ENCODE results near the gene ADAP1.

The ADAP1 gene

GRCh38 chr7:890868-891267, 63.6 kb downstream of the ADAP1 start:
- FAIRE-seq (no peak), DNase-seq (ENCODE audit: insufficient read length, low spot score) (no peak)
- no peak for TF ChIP-seq POLR2A (IDR thresholded peaks at IDR 0.05; ENCODE audit: low read depth, low read length)

DNA sequence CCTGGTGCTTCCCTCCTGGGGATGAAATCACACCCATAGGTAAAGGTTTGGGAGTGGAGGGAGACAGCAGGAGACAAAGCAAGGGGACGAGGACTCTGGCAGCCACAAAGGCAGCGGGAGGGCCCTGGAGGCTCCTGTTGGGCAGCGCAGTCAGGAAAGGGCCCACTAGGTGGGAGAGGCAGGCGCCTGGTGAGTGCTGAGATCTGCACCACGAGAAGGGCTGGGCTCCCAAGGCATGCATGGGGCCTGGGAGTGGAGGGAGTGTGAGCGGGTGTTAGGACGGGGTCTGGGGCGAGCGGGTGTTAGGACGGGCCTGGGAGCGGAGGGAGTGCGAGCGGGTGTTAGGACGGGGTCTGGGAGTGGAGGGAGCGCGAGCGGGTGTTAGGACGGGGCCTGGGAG, 65.1 kb downstream of the ADAP1 start:
- no peak for TF ChIP-seq POLR2A (IDR thresholded peaks at IDR 0.05; ENCODE audit: low read depth, low read length)
- FAIRE-seq (no peak), DNase-seq (ENCODE audit: insufficient read length, low spot score) (no peak)

DNA sequence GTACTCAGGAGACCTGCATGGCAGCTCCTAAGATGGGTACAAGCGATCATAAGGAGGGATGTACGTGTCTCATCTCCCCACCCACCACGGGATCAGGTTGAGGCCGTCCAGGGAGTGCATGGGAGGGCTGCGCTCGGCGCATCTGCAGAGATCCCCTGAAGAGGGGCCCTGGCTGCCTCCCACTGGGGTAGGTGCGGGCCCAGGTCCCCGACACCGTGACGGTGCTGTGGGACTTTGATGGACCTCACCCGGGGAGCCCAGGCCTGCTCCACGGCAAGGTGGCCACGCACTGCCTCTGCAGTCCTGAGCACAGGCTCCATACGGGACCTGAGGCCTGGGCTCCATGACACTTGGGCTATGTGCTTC, 65.5 kb downstream of the ADAP1 start:
- no peak for TF ChIP-seq POLR2A (IDR thresholded peaks at IDR 0.05; ENCODE audit: low read depth, low read length)
- FAIRE-seq (no peak), DNase-seq (ENCODE audit: insufficient read length, low spot score) (no peak)

DNA sequence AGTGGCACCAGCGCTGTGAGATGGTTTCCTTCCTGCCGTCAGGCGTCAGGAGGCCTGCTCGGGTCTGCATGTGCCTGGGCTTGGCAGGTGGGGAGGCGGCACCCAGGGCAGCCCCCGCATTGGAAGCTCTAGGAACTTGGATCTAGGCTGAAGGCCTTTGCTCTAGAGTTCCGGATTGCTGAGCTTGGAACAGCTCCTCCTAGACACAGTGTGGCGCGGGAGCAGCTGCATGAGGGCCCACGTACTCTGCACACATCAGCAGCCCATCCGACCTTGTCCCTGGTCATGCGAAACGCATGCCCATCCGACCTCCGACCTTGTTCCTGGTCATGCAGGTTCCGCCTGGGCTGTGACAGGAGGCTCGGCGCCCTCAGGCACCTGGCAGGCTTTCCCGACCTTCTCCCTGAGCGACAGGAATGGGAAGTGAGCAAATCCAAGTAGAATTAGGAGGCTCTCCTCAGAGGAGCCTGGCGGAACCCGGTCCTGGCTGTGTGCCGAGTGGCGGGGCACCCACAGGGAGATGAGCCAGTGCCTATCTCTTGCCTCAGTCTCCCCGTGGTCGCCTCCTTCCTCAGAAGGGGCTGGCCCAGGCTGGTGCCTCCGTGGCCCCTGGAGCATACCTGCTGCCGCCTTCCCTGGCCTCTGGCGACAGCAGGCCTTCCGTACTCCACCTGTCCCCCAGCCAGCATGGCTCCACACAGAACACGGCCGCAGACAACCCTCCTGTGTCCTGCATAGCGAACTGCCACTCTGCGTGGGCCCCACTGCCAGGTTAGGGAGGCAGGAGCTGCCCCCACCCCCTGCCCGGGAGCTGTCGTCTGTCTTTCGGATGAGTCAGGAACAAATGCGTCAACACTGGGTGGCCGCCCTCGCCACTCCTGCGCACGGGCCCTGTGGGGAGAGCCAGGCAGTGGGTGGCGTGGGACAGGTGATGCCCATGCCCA, 66.1 kb downstream of the ADAP1 start:
- FAIRE-seq (no peak), DNase-seq (ENCODE audit: insufficient read length, low spot score) (no peak)
- no peak for TF ChIP-seq POLR2A (IDR thresholded peaks at IDR 0.05; ENCODE audit: low read depth, low read length)

DNA sequence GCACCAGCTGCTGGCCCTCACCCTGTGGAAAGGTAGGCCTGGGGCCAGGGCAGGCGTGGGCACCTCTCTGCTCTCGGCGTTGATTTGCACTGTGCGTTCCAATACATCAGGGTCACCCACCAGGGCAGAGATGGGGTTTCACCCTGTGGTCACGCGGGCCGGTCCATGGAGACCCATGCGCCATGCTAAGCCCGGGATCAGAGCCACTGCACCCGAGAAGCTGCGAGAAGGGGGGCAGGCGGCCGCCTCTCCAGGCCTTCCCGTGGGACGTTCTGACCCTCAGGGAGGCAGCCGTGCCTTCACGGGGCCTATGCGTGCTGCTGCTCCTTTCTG, 67.0 kb downstream of the ADAP1 start:
- no peak for FAIRE-seq
- no peak for DNase-seq (ENCODE audit: insufficient read length, low spot score)
- TF ChIP-seq POLR2A (IDR thresholded peaks at IDR 0.05; ENCODE audit: low read depth, low read length) = no peak

- FAIRE-seq = no peak
- DNase-seq (ENCODE audit: insufficient read length, low spot score) = no peak
- TF ChIP-seq POLR2A (IDR thresholded peaks at IDR 0.05; ENCODE audit: low read depth, low read length) = no peak
Measured at GRCh38 chr7:886626-887487, 67.6 kb downstream of the ADAP1 start.

DNA sequence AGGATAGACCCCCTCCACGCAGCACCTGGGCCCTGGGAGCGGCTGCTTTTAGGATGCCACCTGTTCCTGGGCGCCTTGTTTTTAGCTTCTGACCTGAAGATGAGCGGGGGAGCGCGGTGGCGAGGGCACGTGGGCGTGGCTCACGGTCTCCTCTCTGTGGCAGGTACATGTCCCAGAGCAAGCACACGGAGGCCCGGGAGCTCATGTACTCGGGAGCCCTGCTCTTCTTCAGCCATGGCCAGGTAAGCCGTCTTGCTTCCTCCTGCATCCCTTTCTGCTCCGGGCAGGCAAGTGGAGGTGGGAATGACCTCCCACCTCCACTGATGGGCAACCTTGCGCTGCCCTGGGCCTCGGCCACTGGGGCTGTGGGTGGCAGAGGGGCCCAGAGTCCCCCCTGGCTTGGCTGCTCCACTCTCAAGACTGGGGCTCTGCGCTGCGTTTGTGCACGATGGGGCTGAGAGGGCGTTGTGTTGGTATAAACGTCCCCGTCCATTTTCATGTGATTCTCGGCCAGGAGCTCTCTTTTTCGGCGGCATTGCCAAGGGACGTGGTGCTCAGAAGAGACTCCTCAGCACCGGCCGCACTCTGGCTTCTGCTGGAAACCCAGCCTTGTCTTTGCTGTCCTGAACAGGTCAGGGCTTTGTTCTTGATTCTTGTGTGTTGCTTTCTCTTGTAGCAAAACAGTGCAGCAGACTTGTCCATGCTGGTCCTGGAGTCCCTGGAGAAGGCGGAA, 68.4 kb downstream of the ADAP1 start:
- no peak for DNase-seq (ENCODE audit: insufficient read length, low spot score)
- no peak for FAIRE-seq

DNA sequence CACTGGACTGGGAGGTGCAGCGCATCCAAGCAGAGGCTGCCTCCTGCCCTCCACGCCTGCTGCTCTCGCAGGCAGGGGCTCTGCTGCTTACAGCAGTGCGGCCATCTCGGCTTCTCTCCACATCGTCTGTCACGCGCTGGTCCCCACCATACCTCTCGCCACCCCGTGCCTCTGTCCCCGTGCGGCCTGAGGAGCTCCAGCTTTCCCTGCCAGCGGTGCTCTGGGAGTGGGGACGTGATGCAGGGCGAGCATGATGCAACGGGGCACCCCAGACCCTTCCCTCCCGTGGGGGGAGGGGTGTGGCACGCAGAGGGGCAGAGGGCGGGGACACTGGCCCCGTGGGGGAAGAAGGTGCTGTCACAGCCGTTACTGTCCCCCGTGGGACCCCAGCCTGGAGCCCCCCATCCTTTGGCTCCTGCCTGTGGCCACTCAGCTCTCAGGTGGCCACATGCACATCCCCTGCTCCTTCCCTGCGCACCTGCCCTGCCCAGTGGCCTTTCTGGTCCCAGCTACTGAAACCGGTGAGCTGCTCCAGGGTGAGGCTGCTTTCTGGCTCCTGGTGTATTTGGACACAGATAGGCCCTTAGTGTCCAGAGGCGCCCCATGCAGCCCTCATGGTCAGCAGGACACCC, 69.1 kb downstream of the ADAP1 start:
- FAIRE-seq = no peak
- TF ChIP-seq POLR2A (IDR thresholded peaks at IDR 0.05; ENCODE audit: low read depth, low read length) = no peak
- no peak for DNase-seq (ENCODE audit: insufficient read length, low spot score)

More for the DNA sequence above, 68.4 kb downstream of the ADAP1 start:
- TF ChIP-seq POLR2A (IDR thresholded peaks at IDR 0.05; ENCODE audit: low read depth, low read length) = no peak

DNA sequence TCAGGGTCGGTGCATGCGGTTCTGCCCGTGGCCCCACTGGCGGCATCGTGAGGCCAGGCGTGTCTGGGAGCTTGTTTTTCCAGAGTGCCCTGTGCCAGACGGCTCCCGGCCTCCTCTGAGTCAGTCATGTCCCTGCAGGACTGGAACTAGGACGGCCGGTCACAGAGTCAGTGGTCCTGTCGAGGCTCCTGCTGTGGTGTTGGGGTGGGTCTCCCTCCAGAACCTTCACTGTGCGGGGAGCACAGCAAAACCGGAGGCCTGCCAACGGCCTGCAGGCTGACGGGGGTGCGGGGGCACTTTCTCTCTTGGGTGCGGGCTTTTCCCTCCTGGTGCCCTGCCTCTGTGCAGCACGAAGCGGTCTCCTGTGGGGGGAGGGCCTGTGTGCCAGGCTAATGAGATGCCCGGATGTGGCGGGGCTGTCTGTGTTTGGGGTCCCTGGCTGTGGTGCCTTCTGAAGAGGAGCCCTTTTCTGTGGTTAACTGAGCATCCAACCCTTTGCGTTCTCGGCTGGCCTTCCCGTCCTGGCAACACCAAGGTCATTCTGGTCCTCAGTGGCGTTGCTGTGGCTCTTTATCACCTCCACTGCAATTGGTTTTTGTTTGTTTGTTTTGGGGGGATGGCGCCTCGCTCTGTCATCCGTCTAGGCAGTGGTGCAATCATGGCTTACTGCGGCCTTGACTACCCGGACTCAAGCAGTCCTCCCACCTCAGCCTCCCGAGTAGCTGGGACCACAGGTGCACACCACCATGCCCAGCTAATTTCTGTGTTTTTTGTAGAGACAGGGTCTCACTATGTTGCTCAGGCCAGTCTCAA, 70.1 kb downstream of the ADAP1 start:
- FAIRE-seq (no peak), DNase-seq (ENCODE audit: insufficient read length, low spot score) (no peak)
- TF ChIP-seq POLR2A (IDR thresholded peaks at IDR 0.05; ENCODE audit: low read depth, low read length) = no peak

GRCh38 chr7:883055-884021, 71.1 kb downstream of the ADAP1 start:
- no peak for TF ChIP-seq POLR2A (IDR thresholded peaks at IDR 0.05; ENCODE audit: low read depth, low read length)
- DNase-seq (ENCODE audit: insufficient read length, low spot score) = no peak
- FAIRE-seq = no peak

DNA sequence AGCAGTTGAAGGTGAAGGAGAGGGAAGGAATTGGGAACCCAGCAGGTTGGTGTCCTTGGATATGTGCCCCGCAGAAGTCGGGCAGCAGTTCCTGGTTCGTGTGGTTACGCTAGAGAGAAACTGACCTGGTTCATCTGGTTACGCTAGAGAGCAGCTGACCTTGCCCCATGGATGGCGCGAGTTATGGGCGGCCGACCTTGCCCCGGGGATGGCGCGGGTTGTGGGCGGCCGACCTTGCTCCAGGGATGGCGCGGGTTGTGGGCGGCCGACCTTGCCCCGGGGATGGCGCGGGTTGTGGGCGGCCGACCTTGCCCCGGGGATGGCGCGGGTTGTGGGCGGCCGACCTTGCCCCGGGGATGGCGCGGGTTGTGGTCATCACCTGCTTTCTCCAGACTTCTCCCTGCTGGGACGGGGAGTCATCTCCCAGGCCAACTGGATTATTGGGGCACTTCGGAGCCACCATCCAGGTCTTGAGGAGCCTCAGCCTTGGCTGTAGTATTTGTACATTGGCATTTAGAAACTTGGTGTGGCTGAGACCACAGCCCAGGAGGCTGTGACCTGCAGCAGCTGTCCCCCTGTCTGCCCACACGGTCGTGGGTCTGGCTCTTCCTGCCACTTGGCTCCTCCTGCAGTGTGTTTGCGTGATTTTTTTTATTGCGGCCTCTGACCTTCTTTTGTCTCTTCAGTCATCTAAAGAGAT, 72.0 kb downstream of the ADAP1 start:
- FAIRE-seq (no peak), DNase-seq (ENCODE audit: insufficient read length, low spot score) (no peak)
- no peak for TF ChIP-seq POLR2A (IDR thresholded peaks at IDR 0.05; ENCODE audit: low read depth, low read length)
